ENCODE measurements around the gene TBPL2.
"Not testable (repeated sequence)": the region's sequence is repeated elsewhere in the genome, so short reads cannot be mapped to it uniquely, and the experiment has no call there.

TBPL2 gene

GRCh38 chr14:55488204-55488603 lies 47.8 kb upstream of the TBPL2 start (continued):
- no peak for TF ChIP-seq ARNTL (CRISPR knock-in tag; IDR thresholded peaks at IDR 0.05; ENCODE audit: borderline replicate concordance, low read depth)

DNA sequence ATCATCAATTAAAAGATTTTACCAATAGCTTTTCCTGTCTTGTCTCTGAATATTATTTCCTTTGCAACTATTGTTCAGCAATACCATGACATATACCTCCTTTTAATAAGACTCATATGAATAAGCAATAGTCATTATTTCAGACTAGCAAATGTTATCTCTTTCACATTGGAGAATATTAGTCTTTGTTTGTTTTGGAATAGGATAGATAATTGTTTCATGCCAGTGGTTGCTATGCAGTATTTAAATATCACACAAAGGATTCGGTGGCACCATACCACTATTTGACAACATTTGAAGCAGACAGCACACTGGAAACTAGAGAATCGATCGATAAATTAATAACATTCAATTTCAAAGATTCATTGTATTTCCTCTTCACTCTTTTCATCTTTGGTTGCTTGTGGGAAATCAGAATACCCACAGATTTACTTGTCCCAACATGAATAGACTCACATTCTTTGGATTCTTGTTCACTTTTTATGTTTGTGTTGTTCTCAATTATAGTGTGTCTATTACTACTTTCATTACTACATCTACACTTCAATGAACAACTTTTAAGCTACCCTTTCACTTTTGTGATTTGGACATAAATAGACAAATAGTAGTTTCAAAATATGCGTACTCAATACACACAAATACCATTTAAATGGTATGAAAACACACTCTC lies 42.7 kb upstream of the TBPL2 start:
- TF ChIP-seq ZNF565 (CRISPR knock-in tag; conservative IDR thresholded peaks at IDR 0.05; ENCODE audit: low read depth) = no peak
- TF ChIP-seq ZFP30 (CRISPR knock-in tag; IDR thresholded peaks at IDR 0.05) = no peak
- TF ChIP-seq, protein P1, sequence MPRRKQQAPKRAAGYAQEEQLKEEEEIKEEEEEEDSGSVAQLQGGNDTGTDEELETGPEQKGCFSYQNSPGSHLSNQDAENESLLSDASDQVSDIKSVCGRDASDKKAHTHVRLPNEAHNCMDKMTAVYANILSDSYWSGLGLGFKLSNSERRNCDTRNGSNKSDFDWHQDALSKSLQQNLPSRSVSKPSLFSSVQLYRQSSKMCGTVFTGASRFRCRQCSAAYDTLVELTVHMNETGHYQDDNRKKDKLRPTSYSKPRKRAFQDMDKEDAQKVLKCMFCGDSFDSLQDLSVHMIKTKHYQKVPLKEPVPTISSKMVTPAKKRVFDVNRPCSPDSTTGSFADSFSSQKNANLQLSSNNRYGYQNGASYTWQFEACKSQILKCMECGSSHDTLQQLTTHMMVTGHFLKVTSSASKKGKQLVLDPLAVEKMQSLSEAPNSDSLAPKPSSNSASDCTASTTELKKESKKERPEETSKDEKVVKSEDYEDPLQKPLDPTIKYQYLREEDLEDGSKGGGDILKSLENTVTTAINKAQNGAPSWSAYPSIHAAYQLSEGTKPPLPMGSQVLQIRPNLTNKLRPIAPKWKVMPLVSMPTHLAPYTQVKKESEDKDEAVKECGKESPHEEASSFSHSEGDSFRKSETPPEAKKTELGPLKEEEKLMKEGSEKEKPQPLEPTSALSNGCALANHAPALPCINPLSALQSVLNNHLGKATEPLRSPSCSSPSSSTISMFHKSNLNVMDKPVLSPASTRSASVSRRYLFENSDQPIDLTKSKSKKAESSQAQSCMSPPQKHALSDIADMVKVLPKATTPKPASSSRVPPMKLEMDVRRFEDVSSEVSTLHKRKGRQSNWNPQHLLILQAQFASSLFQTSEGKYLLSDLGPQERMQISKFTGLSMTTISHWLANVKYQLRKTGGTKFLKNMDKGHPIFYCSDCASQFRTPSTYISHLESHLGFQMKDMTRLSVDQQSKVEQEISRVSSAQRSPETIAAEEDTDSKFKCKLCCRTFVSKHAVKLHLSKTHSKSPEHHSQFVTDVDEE (CRISPR knock-in tag; IDR thresholded peaks at IDR 0.05) = no peak
- TF ChIP-seq ZFP3 (CRISPR knock-in tag; IDR thresholded peaks at IDR 0.05) = no peak
- ATAC-seq = no peak

DNA sequence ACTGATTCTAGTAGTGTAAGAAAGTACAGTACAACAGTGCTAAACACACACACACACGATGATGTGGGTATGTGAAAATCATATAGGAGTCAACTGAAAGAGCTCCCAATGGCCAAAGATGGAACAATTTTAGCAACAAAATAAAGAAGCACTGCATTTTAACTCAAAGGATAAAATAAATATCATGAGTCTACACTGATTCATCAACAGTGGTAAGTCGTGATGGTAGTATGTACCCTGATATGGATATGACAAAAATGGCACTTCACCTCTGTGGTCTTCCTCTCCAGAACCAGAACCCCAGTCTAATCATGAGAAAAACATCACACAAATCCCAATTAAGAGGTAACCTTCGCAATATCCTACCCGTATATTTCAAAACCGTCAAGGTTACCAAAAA lies 41.4 kb upstream of the TBPL2 start:
- ATAC-seq = no peak
- TF ChIP-seq PPARA (CRISPR knock-in tag; IDR thresholded peaks at IDR 0.05; ENCODE audit: borderline replicate concordance) = no peak
- no peak for TF ChIP-seq ZFP30 (CRISPR knock-in tag; IDR thresholded peaks at IDR 0.05)
- TF ChIP-seq CREB5 (CRISPR knock-in tag; IDR thresholded peaks at IDR 0.05; ENCODE audit: low read depth) = no peak
- no peak for TF ChIP-seq ZC3H10 (CRISPR knock-in tag; IDR thresholded peaks at IDR 0.05)
- TF ChIP-seq ZNF70 (CRISPR knock-in tag; IDR thresholded peaks at IDR 0.05) = no peak
- TF ChIP-seq ARNTL (CRISPR knock-in tag; IDR thresholded peaks at IDR 0.05; ENCODE audit: borderline replicate concordance, low read depth) = no peak

DNA sequence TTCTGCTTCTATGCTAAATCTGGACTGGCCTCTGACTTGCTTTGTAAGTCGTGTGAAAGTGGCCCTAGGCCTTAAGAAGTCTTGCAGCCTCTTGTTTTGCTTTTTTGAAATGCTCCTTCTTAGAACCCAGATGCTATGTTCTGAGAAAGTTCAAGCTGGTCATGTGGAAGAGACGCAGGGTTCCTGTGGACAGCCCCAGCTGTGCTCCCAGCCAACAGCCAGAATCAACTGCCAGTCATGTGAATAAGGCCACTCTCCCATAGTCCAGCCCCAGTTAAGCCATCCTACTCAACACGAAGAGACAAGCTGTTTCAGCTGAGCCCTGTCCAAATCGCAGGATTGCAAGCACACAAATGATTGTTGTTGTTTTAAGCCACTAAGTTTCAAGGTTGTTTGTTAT lies 37.3 kb upstream of the TBPL2 start:
- TF ChIP-seq ZNF70 (CRISPR knock-in tag; IDR thresholded peaks at IDR 0.05) = no peak
- TF ChIP-seq, protein P2, sequence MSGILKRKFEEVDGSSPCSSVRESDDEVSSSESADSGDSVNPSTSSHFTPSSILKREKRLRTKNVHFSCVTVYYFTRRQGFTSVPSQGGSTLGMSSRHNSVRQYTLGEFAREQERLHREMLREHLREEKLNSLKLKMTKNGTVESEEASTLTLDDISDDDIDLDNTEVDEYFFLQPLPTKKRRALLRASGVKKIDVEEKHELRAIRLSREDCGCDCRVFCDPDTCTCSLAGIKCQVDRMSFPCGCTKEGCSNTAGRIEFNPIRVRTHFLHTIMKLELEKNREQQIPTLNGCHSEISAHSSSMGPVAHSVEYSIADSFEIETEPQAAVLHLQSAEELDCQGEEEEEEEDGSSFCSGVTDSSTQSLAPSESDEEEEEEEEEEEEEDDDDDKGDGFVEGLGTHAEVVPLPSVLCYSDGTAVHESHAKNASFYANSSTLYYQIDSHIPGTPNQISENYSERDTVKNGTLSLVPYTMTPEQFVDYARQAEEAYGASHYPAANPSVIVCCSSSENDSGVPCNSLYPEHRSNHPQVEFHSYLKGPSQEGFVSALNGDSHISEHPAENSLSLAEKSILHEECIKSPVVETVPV (CRISPR knock-in tag; IDR thresholded peaks at IDR 0.05) = no peak
- no peak for TF ChIP-seq ARNTL (CRISPR knock-in tag; IDR thresholded peaks at IDR 0.05; ENCODE audit: borderline replicate concordance, low read depth)
- no peak for TF ChIP-seq GLIS3 (CRISPR knock-in tag; IDR thresholded peaks at IDR 0.05)
- no peak for TF ChIP-seq BACH2 (CRISPR knock-in tag; IDR thresholded peaks at IDR 0.05; ENCODE audit: borderline replicate concordance)
- no peak for TF ChIP-seq CSDC2 (CRISPR knock-in tag; IDR thresholded peaks at IDR 0.05)
- no peak for TF ChIP-seq SNAI2 (CRISPR knock-in tag; IDR thresholded peaks at IDR 0.05)
- TF ChIP-seq ZNF565 (CRISPR knock-in tag; conservative IDR thresholded peaks at IDR 0.05; ENCODE audit: low read depth) = no peak
- no peak for TF ChIP-seq ZNF8 (CRISPR knock-in tag; IDR thresholded peaks at IDR 0.05)
- no peak for TF ChIP-seq CREB5 (CRISPR knock-in tag; IDR thresholded peaks at IDR 0.05; ENCODE audit: low read depth)
- TF ChIP-seq RARB (CRISPR knock-in tag; IDR thresholded peaks at IDR 0.05) = no peak
- TF ChIP-seq, protein P3, sequence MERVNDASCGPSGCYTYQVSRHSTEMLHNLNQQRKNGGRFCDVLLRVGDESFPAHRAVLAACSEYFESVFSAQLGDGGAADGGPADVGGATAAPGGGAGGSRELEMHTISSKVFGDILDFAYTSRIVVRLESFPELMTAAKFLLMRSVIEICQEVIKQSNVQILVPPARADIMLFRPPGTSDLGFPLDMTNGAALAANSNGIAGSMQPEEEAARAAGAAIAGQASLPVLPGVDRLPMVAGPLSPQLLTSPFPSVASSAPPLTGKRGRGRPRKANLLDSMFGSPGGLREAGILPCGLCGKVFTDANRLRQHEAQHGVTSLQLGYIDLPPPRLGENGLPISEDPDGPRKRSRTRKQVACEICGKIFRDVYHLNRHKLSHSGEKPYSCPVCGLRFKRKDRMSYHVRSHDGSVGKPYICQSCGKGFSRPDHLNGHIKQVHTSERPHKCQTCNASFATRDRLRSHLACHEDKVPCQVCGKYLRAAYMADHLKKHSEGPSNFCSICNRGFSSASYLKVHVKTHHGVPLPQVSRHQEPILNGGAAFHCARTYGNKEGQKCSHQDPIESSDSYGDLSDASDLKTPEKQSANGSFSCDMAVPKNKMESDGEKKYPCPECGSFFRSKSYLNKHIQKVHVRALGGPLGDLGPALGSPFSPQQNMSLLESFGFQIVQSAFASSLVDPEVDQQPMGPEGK (CRISPR knock-in tag; IDR thresholded peaks at IDR 0.05; ENCODE audit: borderline replicate concordance) = no peak
- TF ChIP-seq PPARA (CRISPR knock-in tag; IDR thresholded peaks at IDR 0.05; ENCODE audit: borderline replicate concordance) = no peak
- TF ChIP-seq ZFP30 (CRISPR knock-in tag; IDR thresholded peaks at IDR 0.05) = no peak
- no peak for TF ChIP-seq ISL1 (CRISPR knock-in tag; IDR thresholded peaks at IDR 0.05)
- TF ChIP-seq, protein P1 (CRISPR knock-in tag; IDR thresholded peaks at IDR 0.05) = no peak
- TF ChIP-seq ZFP3 (CRISPR knock-in tag; IDR thresholded peaks at IDR 0.05) = no peak
- no peak for TF ChIP-seq ZC3H10 (CRISPR knock-in tag; IDR thresholded peaks at IDR 0.05)
- TF ChIP-seq TCF4 (CRISPR knock-in tag; IDR thresholded peaks at IDR 0.05; ENCODE audit: borderline replicate concordance) = no peak
- ATAC-seq = no peak

DNA sequence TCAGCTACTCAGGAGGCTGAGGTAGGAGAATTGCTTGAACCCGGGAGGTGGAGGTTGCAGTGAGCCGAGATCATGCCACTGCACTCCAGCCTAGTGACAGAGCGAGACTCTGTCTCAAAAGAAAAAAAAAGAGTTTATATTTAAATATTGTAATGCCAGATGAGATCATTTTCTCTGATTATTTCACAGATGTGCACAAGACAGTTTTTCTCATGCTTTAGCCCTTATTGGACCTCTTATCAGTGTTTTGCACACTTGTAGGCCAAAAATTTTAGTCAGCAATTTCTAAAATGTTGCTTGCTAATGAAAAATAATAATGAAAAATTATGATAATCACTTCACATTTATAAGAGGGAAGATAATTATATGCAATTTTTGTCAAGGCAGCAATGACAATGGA lies 36.0 kb upstream of the TBPL2 start:
- not testable (repeated sequence) for ATAC-seq

Data from SK-N-SH treated with all-trans-retinoic acid at 6 μM for 48 hours (cell line).